ENCODE results near the gene CDADC1. TPM values are rescaled to one million over a fixed set of nuclear protein-coding genes. Genes with fewer than 3 reads are reported as not detected.
A peak's percentile ranks its signal among the peaks of the same experiment; 100 is the strongest.

CDADC1 gene
- total RNA-seq, 1 experiment from 2014 or later: 17.6 TPM

GRCh38 chr13:49213539-49213938 lies 34.2 kb upstream of the CDADC1 start:
- Histone ChIP-seq H3K36me3 (ENCODE audit: low read depth, low read length) (no peaks in the 10 kb centered on the region), H3K9ac (ENCODE audit: low read length) (no peak overlapping the region), H2AFZ (ENCODE audit: low read length) (no peak overlapping the region), H3K27me3 (ENCODE audit: low read length) (no peaks in the 10 kb centered on the region), H3K79me2 (ENCODE audit: low read length) (no peaks in the 10 kb centered on the region), H4K20me1 (ENCODE audit: low read length) (no peaks in the 10 kb centered on the region), H3F3A (ENCODE audit: low read length, unreplicated experiment) (no peaks in the 10 kb centered on the region), H3K9me3 (ENCODE audit: low read length) (no peaks in the 10 kb centered on the region), H3K4me2 (ENCODE audit: low read length) (no peak overlapping the region), H3K4me1 (ENCODE audit: insufficient read depth, low read length) (no peaks in the 10 kb centered on the region), H3K4me3 (ENCODE audit: low read length) (no peak overlapping the region), H3K27ac (ENCODE audit: low read length) (no peak overlapping the region), H3K9me2 (replicated peaks; ENCODE audit: low read length) (no peaks in the 10 kb centered on the region)
- TF ChIP-seq EZH2phosphoT487 (IDR thresholded peaks at IDR 0.05; ENCODE audit: borderline replicate concordance, low read length): no peak
- no peak for TF ChIP-seq CTCF (conservative IDR thresholded peaks at IDR 0.05; ENCODE audit: low read depth, low read length)
- TF ChIP-seq EZH2 (IDR thresholded peaks at IDR 0.05; ENCODE audit: low read length, unreplicated experiment): no peak
- no peak for ATAC-seq
- BruUV-seq (replicated peaks): no TSS peak
- intact Hi-C loops (cut with micrococcal nuclease): no loop called here
- POLR2A ChIA-PET (ENCODE audit: unreplicated experiment): no interaction called here
- no peak for DNase-seq
- CTCF ChIA-PET: no interaction called here

DNA sequence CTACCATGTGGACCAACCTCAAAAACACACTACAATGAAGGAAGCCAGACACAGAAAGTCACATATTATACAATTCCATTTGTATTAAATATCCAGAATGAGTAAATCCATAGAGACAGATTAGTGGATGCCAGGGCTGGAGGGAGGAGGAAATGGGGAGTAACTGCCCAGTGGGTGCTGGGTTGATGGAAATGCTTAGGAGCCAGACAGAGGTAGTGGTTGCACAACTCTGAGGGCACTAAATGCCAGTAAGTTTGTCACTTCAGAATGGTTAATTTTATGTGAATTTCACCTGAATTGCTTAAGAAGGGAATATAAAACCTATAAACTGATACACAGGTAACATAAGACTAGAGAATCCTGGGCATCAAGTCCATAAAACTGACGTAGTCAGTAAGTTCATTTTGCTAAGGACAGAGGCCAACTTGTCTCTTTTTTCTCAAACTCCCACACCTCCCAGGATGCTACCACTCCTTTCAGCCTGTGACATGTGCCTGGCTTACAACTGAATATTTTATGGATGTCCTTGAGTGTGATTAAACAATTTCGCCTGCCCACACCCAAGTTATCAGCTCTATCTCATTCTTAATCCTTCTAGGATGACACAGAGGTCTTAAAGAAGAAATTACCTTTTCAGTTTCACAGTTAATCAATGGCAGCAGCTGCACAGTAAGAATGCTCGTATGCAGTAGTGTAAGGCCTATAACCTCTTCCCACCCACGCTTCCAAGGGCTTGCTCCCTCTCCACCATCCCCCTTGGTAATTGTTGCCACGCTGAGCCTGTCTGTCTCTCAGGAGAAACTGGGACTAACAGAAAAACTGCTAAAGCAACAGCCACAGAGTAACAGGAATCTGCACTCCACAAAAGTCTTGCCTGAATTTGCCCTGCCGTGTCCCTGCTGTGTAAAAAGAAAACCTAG lies 33.5 kb upstream of the CDADC1 start:
- no peaks in the 10 kb centered on the region for H3K36me3 ChIP-seq (ENCODE audit: low read depth, low read length)
- H2AFZ ChIP-seq (ENCODE audit: low read length): no peak overlapping the region
- no peaks in the 10 kb centered on the region for H4K20me1 ChIP-seq (ENCODE audit: low read length)
- TF ChIP-seq EZH2 (IDR thresholded peaks at IDR 0.05; ENCODE audit: low read length, unreplicated experiment) (no peak), CTCF (conservative IDR thresholded peaks at IDR 0.05; ENCODE audit: low read depth, low read length) (no peak), EZH2phosphoT487 (IDR thresholded peaks at IDR 0.05; ENCODE audit: borderline replicate concordance, low read length) (no peak)
- no peaks in the 10 kb centered on the region for H3K4me1 ChIP-seq (ENCODE audit: insufficient read depth, low read length)
- no peak overlapping the region for H3K27ac ChIP-seq (ENCODE audit: low read length)
- no peak for DNase-seq
- no peaks in the 10 kb centered on the region for H3K9me2 ChIP-seq (replicated peaks; ENCODE audit: low read length)
- no peaks in the 10 kb centered on the region for H3F3A ChIP-seq (ENCODE audit: low read length, unreplicated experiment)
- CTCF ChIA-PET: interaction anchor here (1.0 kb wide), 1 partner anchor 67 kb away, joined by 9 read pairs; no protein-coding TSS in a partner anchor
- no peak overlapping the region for H3K9ac ChIP-seq (ENCODE audit: low read length)
- no peak for ATAC-seq
- H3K4me3 ChIP-seq (ENCODE audit: low read length): no peak overlapping the region
- BruUV-seq (replicated peaks): TSS peak; percentile 3
- H3K9me3 ChIP-seq (ENCODE audit: low read length): no peaks in the 10 kb centered on the region
- no peaks in the 10 kb centered on the region for H3K27me3 ChIP-seq (ENCODE audit: low read length)
- no peak overlapping the region for H3K4me2 ChIP-seq (ENCODE audit: low read length)
- intact Hi-C loops (cut with micrococcal nuclease): no loop called here
- POLR2A ChIA-PET (ENCODE audit: unreplicated experiment): interaction anchor here (0.5 to 0.6 kb wide), 2 partner anchors 9 to 34 kb away, joined by 3 to 4 read pairs; no protein-coding TSS in a partner anchor
- no peaks in the 10 kb centered on the region for H3K79me2 ChIP-seq (ENCODE audit: low read length)

Data from PC-3 (cell line).